Subcutaneous adipose tissue (tissue), 4 donors: Measurements from ENCODE around the gene RAB11B. TPM values are rescaled to one million over a fixed set of nuclear protein-coding genes. Genes with fewer than 3 reads are reported as not detected.

ENCODE experiments used
- CTCF ChIP-seq: fragments of 450-650 bp; IDR thresholded peaks from one replicate; pipeline ENCODE4 v1.5.1; 2016; ENCODE audit warnings: low read depth, mild to moderate bottlenecking, control low read depth, antibody characterized with exemption, moderate library complexity
- total RNA-seq, 4 donors: library from RNA; depleted of rRNA; stranded (reverse); fragments of >200 nt; gene quantifications; one replicate each; pipeline ENCODE4 v1.1.0, GENCODE V29; 2016

Gene RAB11B
- total RNA-seq, 4 donors from 2014 or later: 29.4 to 95.3 (median 40.7) TPM

- TF ChIP-seq CTCF: no peak
Observed at GRCh38 chr19:8430650-8431049, 40.5 kb downstream of the RAB11B start.

GRCh38 chr19:8438236-8438635 is 48.1 kb downstream of the RAB11B start:
- TF ChIP-seq CTCF: no peak

- TF ChIP-seq CTCF: no peak
Observed at GRCh38 chr19:8441725-8442544, 51.8 kb downstream of the RAB11B start.

GRCh38 chr19:8444677-8445487 is 54.7 kb downstream of the RAB11B start, which contains the start of gene HNRNPM:
Gene HNRNPM (plus strand): TSS chr19:8444975. CDS start chr19:8444999, 24 bp downstream.
- no peak for TF ChIP-seq CTCF

- TF ChIP-seq CTCF: no peak
Observed at GRCh38 chr19:8445488-8446001, 55.4 kb downstream of the RAB11B start.

- TF ChIP-seq CTCF: no peak
Observed at GRCh38 chr19:8446061-8446709, 56.0 kb downstream of the RAB11B start.
